Midbrain (tissue), 1 donor: ENCODE results near the gene KIAA1755.

ENCODE experiments used
- DNase-seq: peaks from one replicate; lab custom pipeline; 2025; lab: John Stamatoyannopoulos, UW

The KIAA1755 gene

GRCh38 chr20:38184101-38184500, 76.4 kb downstream of the KIAA1755 start:
- no peak for DNase-seq

GRCh38 chr20:38181971-38182370, 78.6 kb downstream of the KIAA1755 start:
- DNase-seq, result no peak

GRCh38 chr20:38181207-38181801, 79.2 kb downstream of the KIAA1755 start:
- no peak for DNase-seq

GRCh38 chr20:38180781-38181180, 79.8 kb downstream of the KIAA1755 start:
- no peak for DNase-seq

- DNase-seq, result no peak
Measured at GRCh38 chr20:38179846-38180245, 80.7 kb downstream of the KIAA1755 start.

- DNase-seq, result no peak
Measured at GRCh38 chr20:38178581-38178980, 82.0 kb downstream of the KIAA1755 start.

GRCh38 chr20:38178065-38178491, 82.5 kb downstream of the KIAA1755 start:
- no peak for DNase-seq

- DNase-seq, result no peak
Measured at GRCh38 chr20:38177201-38177600, 83.3 kb downstream of the KIAA1755 start.

GRCh38 chr20:38175304-38176180, 85.0 kb downstream of the KIAA1755 start:
- DNase-seq, result no peak

GRCh38 chr20:38173237-38174156, 87.0 kb downstream of the KIAA1755 start:
- no peak for DNase-seq

- DNase-seq, result no peak
Measured at GRCh38 chr20:38172408-38172807, 88.1 kb downstream of the KIAA1755 start.

GRCh38 chr20:38171675-38172043, 88.9 kb downstream of the KIAA1755 start:
- DNase-seq, result no peak

GRCh38 chr20:38170826-38171674, 89.5 kb downstream of the KIAA1755 start:
- DNase-seq, result no peak

GRCh38 chr20:38170219-38170825, 90.2 kb downstream of the KIAA1755 start:
- no peak for DNase-seq

GRCh38 chr20:38169636-38170193, 90.8 kb downstream of the KIAA1755 start:
- DNase-seq, result no peak

GRCh38 chr20:38168791-38169589, 91.5 kb downstream of the KIAA1755 start:
- no peak for DNase-seq

GRCh38 chr20:38167851-38168760, 92.4 kb downstream of the KIAA1755 start:
- DNase-seq, result no peak

GRCh38 chr20:38167328-38167850, 93.1 kb downstream of the KIAA1755 start:
- no peak for DNase-seq
